CD4-positive, alpha-beta T cell treated with Interleukin-15 for 1 hour (primary cell): ENCODE measurements around the gene CPVL.

Experiments used
- DNase-seq: peaks from one replicate; pipeline ENCODE4 v3.0.0-alpha.2; 2020

CPVL gene

GRCh38 chr7:28958980-28959347, 187.4 kb downstream of the CPVL start:
- no peak for DNase-seq

DNA sequence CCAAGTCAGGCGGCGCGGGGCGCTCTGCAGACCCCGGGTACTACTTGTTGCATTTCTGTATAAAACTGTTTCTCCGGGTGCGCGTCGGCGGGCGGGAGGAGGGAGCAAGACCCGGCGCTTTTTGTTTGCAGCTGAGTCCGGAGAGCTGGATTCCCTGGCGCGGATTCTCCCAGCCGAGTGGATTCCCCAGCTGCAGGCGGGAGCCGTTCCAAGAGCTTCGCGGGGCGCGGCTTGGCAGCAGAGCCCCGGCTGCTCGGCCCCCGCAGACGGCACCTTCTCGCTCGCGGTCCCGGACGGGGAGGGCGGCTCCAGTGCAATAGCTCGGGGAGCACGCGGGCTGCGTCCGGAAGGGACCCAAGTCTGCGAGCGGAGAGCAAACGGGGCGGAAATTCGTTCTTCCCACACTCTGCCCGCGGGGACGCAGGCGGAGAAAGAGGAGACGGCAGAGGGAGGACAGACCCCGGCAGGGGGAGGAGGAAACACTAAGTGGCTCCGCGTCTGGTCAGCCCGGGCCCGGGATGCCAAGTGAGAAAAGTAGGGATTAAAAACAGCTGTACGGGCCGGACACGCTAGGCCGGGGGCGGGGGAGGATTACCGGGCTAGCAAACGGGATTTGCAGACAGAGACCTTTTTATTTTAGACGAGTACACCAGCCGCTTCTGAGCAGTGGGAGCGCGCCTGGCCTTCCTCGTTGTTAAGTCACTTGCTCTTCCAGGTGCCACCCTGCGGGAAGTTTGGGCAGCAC, 187.9 kb downstream of the CPVL start, which contains the start of gene TRIL:
Gene TRIL (minus strand): TSS at position 96 of the 745 bp plus-strand sequence. CDS start 284 bp downstream, outside the sequence.
- no peak for DNase-seq

DNA sequence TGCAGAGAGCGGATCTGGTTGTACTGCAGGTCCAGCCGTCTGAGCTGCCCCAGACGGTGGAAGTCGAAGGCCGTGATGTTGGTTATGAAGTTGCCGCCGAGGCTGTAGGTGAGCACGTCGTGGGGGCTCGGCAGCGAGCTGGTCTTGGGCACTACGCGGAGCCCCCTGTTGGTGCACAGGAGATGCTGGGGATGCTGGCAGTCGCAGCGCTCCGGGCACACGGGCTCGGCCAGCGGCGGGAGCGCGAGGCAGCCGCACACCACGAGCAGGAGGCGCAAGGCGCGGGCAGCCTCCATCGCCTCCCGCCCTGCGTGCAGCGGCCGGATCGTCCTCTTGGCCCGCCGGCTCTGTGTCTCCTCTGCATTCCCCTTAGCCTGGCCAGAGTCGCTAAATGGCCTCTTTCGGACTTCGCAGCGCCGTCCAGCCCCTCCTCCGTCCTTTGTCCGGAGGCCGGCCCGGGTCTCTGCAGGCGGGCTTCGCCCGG, 188.5 kb downstream of the CPVL start:
- no peak for DNase-seq

GRCh38 chr7:28957064-28957750, 189.1 kb downstream of the CPVL start:
- peak; percentile 18 for DNase-seq

GRCh38 chr7:28956608-28957063, 189.7 kb downstream of the CPVL start:
- DNase-seq = no peak

DNA sequence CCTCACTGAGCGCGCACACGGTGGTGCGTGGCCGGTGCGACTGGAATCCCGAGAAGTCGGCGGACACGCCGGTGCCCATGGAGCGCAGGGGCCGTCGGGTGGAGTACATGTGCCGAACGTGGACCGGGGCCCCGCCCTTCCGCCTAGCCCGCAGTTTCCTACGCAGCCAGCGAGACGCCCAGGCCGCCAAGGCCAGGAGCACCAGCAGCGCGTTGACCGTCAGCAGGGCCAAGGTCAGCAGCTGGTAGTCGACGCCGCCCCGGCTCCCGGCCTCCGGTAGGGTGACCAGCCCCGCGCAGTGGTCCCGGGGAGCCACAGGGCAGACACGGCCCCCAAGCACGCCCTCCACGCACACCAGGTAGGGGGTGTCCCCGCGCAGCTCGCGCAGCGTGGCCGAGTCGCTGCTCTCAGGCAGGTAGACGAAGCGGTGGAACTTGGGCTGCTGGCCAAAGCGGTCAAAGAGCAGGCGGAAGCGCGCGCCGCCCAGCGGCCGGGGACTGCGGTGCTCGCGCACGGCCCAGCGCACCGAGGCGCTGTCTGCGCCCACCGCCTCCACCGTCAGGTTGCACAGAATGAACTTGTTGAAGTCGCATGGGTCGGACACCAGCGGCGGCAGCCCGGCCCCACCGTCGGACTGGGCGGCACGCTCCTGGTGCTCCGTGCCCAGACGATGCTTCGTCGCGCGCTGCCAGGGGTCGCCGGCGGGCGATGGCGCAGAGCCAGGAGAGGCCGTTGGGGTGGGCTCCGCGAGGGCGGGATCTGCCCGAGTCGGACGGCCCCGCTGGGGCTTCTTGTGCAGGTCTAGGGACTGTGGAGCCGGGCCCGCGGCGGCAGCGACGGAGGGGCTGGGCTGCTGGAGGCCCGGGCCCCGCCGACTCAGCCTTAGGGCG, 190.4 kb downstream of the CPVL start:
- DNase-seq = peak; percentile 29

DNA sequence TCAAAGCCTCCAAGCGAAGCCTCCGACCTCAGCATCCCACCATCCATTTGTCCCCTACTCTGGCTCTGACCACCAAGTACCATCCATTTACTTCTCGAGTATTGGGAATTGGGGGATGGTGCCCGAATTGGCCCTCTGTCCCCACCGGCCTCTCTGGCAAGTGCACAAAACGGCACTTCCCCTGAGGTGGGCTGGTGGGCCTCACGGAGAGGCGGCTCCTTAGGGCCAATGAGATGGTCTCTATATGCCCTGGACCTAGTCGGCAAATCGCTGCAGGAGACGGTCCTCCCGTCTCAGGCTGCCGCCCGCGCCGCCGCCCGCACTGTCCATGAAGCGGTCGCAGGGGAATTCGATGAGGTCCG, 191.0 kb downstream of the CPVL start:
- no peak for DNase-seq

GRCh38 chr7:28954946-28955345, 191.4 kb downstream of the CPVL start:
- no peak for DNase-seq

DNA sequence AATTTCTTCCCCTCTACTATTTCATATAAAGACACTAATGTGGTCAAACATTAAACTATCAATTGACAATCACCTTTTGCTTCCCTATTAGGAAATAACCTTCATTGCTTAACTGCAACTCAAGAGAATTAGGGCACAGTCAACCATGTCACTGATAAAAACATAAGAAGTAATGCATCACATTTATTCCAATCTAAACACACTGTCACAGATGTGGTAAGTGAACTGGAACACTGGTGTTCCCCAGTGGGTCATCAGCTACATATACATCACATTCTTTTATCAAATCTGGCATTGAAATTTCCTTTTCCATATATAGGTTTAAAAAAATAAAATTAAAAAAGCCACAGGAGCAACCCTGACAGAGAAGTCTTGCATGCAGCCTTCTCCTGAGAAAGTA, 191.9 kb downstream of the CPVL start:
- DNase-seq = no peak

DNA sequence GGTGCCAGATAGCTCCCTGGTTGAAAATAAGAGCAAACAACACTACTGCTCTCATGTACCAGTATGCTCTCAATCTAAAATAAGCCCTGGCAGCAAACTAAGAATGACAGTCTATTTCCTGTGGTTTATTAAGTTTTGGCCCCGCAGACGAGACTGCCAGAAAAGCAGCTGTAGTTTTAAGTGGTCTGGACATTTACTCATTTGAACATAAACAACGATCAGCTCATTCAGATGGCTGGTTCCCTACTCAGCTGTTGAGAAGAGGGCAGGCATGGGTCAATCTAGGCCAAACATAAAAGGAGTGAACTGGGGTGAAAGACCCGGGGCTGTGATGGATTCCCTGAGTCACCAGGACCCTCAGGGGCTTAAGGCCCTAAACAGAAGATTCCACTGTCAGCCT, 192.7 kb downstream of the CPVL start:
- no peak for DNase-seq
